Measurements from ENCODE around the gene BATF3.

BATF3 gene

DNA sequence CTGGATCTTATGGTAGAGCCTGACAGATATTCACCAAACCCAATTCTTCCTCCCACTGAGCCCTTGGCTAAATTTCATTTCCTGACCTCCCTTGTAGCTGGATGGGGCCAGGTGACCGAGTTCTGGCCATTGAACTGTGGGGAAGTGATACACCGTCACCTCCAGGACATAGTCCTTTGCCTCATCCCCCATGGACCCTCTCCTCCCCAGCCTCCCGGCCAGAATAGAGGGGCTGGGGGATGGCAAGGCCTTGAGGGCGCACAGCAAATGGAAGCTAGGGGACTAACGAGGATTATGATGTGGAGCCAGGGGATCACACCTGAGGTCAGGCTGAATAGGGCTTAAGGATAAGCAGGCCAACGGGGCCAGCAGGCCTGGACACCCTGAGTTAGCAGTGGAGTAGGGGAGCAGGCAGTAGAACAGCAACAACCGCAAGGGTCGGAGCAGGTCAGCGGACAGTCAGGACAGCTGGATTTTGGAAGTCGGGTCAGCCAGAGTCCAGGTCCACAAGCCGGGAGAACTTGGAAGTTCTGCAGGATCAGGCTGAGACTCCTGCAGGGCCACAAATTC is 15.0 kb downstream of the BATF3 start:
- TF ChIP-seq POLR2A (IDR thresholded peaks at IDR 0.05; ENCODE audit: low read depth, low read length): no peak
- FAIRE-seq (no peak), DNase-seq (ENCODE audit: insufficient read length, low spot score) (no peak)

DNA sequence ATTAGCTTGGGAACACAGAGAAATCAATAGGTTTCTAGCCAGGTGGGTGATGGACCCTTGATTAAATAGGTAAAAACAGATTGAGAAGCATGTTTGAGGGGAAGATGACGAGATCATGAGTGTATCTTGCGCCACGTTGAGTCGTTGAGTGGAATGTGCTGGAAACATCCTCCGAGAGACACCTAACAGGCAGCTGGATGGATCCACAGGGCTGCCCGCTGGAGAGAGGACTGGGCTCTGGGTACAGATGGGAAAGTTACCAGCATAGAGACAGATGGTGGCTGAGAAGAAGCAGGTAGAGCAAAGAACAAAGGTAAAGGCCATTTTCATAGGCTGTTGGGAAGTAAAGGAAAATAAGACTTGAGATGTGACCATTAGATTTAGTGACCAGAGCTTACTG is 15.6 kb downstream of the BATF3 start:
- DNase-seq (ENCODE audit: insufficient read length, low spot score) (no peak), FAIRE-seq (no peak)
- TF ChIP-seq POLR2A (IDR thresholded peaks at IDR 0.05; ENCODE audit: low read depth, low read length): no peak

DNA sequence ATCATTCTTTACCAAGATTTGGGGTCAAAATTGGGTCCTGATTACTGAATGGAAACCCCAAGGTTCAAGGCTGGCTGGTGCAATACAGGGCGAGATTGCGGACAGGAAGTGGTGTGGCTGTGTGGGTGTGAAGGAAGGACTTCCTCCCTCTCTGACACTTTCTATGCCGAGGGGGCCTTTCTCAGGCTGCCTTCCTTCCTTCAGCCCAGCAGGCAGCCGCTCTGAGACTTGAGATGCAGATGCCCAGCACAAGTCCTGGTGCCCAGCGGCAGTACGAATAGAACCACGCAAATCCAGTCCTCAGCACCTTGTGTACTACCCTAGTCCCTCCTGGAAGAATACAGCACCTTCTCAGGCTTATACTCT is 16.3 kb downstream of the BATF3 start:
- FAIRE-seq (no peak), DNase-seq (ENCODE audit: insufficient read length, low spot score) (no peak)
- no peak for TF ChIP-seq POLR2A (IDR thresholded peaks at IDR 0.05; ENCODE audit: low read depth, low read length)

DNA sequence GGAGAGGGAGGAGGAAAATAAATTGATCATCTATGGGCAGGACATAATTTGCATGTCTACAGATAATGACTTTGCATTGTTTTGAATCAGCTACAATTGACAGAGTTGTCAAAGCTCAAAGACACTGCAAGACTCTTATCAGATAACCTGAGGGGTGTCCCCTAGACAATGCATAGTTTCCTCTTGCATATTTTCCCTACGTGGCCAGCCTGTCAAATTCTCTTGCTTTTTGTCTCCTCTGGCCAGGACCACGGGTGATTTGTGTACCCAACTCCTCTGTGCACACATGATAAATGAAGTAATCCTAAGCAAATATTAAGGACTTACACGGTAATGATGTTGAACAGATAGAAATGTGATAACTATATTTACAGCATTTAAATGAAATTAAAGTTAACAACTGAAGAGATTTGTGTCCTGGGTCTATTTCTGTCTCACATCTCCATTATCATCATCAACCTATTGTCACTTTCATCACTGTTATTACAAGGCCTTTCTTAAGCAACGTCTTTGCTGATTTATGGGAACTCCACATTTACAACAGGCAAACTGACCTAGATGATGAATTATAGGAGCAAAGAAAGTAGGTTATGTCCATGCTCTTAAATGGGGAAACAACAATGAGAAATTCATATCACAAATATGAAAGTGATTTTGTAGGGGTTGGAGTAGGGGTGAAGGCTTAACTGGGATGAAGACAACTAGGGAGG is 18.8 kb downstream of the BATF3 start:
- no peak for TF ChIP-seq POLR2A (IDR thresholded peaks at IDR 0.05; ENCODE audit: low read depth, low read length)
- no peak for DNase-seq (ENCODE audit: insufficient read length, low spot score)
- no peak for FAIRE-seq

DNA sequence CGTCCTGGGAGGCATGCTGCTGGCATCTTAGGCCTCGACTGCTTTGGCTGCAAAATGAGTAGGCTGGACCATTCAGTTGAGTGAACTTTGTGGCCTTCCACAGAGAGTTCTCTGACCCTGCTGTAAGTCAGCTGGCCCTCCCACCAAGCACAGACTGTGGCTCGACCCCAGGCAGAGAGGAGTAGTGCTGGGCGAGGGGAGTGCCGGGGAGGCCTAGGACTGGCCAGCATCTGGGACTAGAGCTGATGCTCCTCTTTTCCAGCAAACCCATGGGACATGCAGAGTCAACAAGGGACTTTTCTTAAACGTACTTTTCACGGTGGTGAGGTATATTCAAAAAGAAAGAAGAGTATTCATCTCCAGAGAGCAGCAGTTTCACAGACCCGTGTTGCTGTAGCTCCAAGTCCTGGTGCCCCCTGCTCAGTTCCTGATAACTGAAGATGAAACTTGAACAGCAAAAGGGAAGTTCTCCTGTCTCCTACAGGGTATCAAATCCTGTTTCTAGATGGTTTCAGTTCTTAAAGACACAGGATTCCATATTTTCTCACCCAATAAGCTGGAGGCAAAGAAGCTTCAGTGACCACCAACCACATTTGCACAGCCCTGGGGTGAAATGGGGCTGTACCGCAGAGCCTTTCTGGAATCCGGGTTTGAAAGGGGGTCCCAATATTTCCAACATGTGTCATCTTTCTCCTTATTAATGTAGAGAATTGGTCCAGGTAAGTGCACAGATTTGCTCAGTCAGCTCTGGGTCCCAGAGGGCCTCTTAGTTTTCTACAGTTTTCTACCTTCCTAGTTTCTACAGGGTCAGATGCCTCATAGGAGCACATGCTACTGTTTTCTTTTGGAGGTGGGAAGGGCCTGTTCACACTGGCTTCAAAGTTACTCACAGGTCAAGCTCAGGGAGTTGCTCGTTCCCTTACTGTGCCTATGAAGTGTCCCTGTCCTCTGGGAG is 20.9 kb downstream of the BATF3 start:
- FAIRE-seq (no peak), DNase-seq (ENCODE audit: insufficient read length, low spot score) (no peak)
- TF ChIP-seq POLR2A (IDR thresholded peaks at IDR 0.05; ENCODE audit: low read depth, low read length): no peak

DNA sequence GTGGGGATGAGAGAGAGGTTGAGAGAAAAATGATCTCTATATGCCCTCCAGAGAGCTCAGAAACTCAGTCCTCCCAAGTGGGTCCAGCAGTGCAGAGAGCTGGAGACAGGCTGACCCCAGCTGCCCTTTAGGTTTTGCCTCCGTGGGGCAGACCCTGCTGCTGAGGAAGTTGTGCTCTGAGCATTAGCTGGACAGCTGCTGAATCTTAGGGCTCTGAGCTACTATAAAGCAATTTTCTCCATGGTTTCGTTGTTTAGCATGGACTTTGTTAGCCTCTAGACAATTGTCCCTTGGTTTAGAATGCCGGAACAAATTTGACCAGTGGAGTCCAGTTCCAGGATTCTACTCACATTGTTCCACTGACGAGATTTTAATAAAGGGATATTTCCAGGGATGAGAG is 22.1 kb downstream of the BATF3 start:
- TF ChIP-seq POLR2A (IDR thresholded peaks at IDR 0.05; ENCODE audit: low read depth, low read length): no peak
- DNase-seq (ENCODE audit: insufficient read length, low spot score) (no peak), FAIRE-seq (no peak)

DNA sequence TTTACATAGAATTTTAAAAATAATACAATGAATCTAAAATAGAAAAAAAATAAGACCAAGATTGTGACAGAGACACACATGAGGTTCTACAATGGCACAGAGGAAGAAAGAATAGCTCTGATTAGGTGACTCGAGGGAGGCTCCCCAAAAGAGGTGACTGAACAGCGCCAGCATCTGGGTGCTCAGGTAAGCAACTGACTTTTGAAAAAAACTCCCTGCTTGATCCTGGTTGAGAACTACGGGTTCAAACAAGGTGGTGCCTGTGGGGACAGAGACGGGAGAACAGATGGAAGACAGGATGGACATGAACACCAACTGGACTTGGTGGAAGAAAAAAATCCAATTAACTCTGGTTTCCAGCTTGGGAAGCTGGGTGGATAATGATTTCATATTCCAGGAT is 22.5 kb downstream of the BATF3 start:
- no peak for TF ChIP-seq POLR2A (IDR thresholded peaks at IDR 0.05; ENCODE audit: low read depth, low read length)
- FAIRE-seq (no peak), DNase-seq (ENCODE audit: insufficient read length, low spot score) (no peak)

DNA sequence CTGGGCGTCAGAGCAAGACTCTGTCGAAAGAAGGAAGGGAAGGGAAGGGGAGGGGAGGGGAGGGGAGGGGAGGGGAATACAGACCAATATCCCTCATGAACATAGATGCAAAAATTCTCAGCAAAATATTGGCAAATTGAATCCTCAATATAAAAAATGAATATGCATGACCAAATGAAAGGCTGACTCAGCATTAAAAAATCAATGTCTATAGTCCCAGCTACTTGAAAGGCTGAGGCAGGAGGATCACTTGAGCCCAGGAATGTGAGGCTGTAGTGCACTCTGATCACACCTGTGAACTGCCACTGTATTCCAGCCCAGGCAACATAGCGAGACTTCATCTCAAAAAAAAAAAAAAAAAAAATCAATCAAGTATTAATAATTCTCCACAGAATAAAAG is 24.0 kb downstream of the BATF3 start:
- no peak for FAIRE-seq
- no peak for TF ChIP-seq POLR2A (IDR thresholded peaks at IDR 0.05; ENCODE audit: low read depth, low read length)
- no peak for DNase-seq (ENCODE audit: insufficient read length, low spot score)

DNA sequence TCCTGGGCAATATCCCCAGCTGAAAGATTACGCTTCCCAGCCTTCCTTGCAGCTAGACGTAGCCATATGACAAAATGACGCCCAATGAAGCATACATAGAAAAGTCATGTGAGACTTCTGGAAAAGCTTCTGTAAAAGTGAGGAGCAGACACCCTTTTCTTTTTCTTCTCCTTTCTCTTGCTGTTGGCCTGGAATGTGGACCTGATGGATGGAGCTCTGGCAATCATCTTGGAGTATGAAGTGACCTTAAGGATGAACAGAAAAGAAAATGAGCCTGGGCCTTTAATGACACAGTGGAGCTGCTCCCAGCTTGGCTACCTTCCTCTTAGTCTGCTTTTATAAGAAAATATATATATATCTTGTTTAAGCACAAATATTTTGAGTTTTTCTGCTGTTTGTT is 24.8 kb downstream of the BATF3 start:
- TF ChIP-seq POLR2A (IDR thresholded peaks at IDR 0.05; ENCODE audit: low read depth, low read length): no peak
- FAIRE-seq: no peak
- no peak for DNase-seq (ENCODE audit: insufficient read length, low spot score)

DNA sequence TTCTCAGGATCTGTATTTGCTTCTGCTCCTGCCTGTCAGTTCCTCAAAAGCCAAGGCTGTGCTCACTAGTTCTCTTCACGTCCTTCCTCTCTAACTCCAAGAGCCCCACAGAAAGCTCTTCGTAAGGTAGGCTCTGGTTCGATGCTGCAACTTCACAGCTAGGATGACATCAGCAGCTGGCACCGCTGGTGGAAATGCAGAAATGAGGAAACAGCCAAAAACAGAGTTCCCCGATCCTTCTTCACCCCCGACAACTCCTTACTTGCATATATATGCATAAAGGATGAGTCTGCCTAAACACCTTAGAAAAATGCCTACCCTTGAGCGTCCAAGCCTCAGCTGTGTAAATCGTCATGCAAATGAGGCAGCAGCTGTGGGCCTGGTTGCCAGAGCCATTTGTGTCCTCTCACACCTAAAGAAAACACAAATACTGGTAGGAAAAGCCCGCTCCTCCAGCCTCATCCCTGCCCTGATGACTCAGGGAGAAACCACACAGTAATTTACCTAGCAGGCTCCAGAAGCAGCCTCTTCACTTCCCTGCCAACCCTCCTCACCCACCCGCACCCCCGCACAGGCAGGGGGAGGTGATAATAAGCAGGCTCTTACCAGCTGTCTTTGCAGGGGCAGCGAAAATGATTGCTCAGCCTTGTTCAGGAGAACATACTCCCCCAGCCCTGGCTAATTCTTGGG is 28.2 kb downstream of the BATF3 start:
- DNase-seq (ENCODE audit: insufficient read length, low spot score) (peak; percentile 61), FAIRE-seq (no peak)
- TF ChIP-seq POLR2A (IDR thresholded peaks at IDR 0.05; ENCODE audit: low read depth, low read length): no peak

DNA sequence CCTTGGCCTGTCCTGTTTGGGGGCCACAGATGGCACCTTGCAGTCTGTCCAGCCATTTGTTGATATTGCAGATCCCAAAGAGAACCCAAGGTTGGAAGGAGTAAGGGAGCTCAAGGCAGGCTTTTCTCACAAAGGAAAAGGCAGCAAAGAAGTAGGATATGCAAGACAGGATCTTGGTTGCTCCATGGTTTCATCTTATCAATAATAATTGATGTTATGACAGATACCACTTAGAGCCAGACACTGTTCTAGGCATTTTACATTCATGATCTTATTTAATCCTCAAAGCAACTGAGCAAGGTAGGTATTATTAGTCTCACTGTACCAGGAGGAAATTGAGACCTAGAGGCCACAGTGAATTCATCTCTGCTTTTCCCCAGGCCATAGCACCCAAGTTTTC is 28.8 kb downstream of the BATF3 start:
- no peak for TF ChIP-seq POLR2A (IDR thresholded peaks at IDR 0.05; ENCODE audit: low read depth, low read length)
- FAIRE-seq (no peak), DNase-seq (ENCODE audit: insufficient read length, low spot score) (no peak)

DNA sequence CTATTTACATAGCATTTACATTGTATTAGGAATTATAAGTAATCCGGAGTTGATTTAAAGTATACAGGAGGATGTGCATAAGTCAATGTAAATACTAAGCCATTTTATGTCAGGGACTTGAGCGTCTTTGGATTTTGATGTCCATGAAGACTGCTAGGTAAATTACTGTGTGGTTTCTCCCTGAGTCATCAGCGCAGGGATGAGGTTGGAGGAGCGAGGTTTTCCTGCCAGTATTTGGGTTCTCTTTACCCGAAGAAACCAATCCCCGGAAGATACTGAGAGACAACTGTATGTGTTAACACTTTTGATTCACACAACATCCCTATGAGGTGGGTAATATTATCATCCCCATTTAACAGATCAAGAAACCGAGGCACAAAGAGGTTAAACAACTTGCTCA is 29.3 kb downstream of the BATF3 start:
- no peak for DNase-seq (ENCODE audit: insufficient read length, low spot score)
- no peak for TF ChIP-seq POLR2A (IDR thresholded peaks at IDR 0.05; ENCODE audit: low read depth, low read length)
- FAIRE-seq: no peak

DNA sequence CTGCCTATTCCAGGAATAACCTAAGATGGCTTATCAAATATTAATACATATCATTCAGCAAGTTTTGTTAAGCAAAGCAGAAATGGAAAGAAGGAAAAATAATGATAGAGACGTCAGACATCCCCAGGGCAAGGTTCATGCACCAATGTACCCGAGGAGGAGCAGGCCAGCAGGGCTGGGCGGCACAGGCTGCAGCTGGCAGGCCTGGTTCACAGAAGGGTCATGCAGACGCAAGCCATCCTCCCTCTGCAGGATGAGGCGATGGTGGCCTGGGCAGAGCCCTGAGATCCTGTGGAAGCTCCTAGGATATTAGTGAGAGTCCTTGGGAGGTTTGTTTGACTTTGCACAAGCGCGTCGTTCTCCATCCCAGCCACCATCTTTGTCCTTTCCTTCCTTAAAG is 30.0 kb downstream of the BATF3 start:
- no peak for DNase-seq (ENCODE audit: insufficient read length, low spot score)
- TF ChIP-seq POLR2A (IDR thresholded peaks at IDR 0.05; ENCODE audit: low read depth, low read length): no peak
- no peak for FAIRE-seq

DNA sequence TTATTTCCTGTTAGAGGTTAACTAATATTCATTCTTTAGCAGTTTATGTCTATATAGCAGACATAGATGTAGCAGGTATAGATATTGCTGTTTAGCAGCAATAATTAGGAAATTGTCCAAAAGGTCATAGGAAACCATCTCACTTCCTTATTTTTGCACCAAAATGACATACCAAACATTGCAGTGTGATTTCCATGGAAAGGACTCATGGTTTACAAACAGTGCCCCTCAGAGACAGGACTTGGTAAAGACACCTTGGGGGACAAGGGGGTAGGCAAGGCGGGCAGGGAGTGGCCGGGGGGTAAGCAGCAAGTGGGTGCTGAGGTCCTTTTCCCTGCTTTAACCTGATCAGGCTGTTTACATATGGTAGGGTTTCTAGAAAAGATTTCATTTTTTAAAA is 30.5 kb downstream of the BATF3 start:
- DNase-seq (ENCODE audit: insufficient read length, low spot score): no peak
- TF ChIP-seq POLR2A (IDR thresholded peaks at IDR 0.05; ENCODE audit: low read depth, low read length): no peak
- no peak for FAIRE-seq

Data from H54 (cell line).